Peyer's patch (tissue), 4 donors: ENCODE results near the gene CLCN7.

Source experiments
- POLR2A ChIP-seq, 2 donors: fragments of 450-650 bp; IDR thresholded peaks; one replicate each; pipeline ENCODE4 v1.5.1; 2017; ENCODE audit warnings: antibody characterized with exemption in 2 of 2, mild to moderate bottlenecking in 2 of 2, moderate library complexity in 2 of 2
- TF ChIP-seq, protein P1 (sequence below), 6 experiments: fragments of 450-650 bp in 4 of 6; fragments of 200-600 bp in 2 of 6; sonication (generic) in 1 of 6; IDR thresholded peaks; one replicate each; pipeline ENCODE4 v1.5.1; 2017 to 2019; ENCODE audit warnings: antibody characterized with exemption in 6 of 6, mild to moderate bottlenecking in 3 of 6, moderate library complexity in 1 of 6

DNA sequence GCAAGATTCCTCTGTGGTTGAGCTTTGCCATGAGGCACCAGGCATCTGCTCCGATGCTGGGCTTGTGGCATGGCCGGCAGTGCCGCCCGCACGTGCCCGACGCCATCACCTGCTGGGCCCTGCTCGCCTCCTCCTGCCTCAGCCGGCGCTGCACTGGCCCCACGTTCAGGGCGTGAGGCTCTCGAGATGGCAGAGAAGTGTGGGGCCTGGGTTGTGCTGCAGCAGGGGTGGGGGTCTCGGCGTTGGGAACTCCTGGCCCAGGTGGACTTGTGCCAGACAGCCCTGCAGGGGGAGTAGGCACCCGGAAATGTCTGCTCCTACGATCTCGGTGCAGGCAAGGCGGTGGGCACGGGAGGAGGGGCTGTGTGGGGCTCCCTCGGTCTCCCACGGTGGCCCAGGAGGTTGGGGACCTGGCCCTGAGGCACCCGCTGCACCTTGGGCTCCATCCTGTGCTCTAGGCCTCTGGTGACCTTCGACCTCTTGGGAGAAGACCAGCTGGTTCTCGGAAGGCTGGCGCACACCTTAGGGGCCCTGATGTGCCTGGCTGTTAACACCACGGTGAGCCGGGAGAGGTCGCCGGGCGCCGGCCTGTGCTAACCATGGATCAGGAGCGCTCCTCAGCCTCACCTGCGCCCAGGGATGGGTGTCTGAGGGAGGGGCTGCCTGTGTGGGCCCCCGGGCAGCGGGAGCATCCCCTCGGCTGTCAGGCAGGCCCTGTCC is 31.8 kb upstream of the CLCN7 start:
- TF ChIP-seq, protein P1, sequence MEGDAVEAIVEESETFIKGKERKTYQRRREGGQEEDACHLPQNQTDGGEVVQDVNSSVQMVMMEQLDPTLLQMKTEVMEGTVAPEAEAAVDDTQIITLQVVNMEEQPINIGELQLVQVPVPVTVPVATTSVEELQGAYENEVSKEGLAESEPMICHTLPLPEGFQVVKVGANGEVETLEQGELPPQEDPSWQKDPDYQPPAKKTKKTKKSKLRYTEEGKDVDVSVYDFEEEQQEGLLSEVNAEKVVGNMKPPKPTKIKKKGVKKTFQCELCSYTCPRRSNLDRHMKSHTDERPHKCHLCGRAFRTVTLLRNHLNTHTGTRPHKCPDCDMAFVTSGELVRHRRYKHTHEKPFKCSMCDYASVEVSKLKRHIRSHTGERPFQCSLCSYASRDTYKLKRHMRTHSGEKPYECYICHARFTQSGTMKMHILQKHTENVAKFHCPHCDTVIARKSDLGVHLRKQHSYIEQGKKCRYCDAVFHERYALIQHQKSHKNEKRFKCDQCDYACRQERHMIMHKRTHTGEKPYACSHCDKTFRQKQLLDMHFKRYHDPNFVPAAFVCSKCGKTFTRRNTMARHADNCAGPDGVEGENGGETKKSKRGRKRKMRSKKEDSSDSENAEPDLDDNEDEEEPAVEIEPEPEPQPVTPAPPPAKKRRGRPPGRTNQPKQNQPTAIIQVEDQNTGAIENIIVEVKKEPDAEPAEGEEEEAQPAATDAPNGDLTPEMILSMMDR (IDR thresholded peaks at IDR 0.05): no peak
- TF ChIP-seq POLR2A (IDR thresholded peaks at IDR 0.05): no peak
